Gastrocnemius medialis (tissue), 4 donors: ENCODE results near the gene IKZF2. TPM values are rescaled to one million over a fixed set of nuclear protein-coding genes. Genes with fewer than 3 reads are reported as not detected.

ENCODE experiments used
- ATAC-seq, 2 donors: fragments of 150-250 bp; one replicate each; pipeline ENCODE4 v1.9.1; 2016
- DNase-seq, 2 donors: peaks; one replicate each; pipeline ENCODE4 v3.0.0-alpha.2; 2019
- H3K27ac ChIP-seq, 4 donors: fragments of 200-600 bp; sonication (generic); 1 replicate in 1 of 4; 2 replicates in 3 of 4; pipeline ENCODE4 v1.5.1; 2016 to 2018; ENCODE audit warnings: mild to moderate bottlenecking in 2 of 4, moderate library complexity in 1 of 4
- H3K27me3 ChIP-seq, 3 donors: fragments of 200-600 bp; sonication (generic) in 2 of 3; 1 replicate in 1 of 3; 2 replicates in 2 of 3; pipeline versions ENCODE4 v1.5.1 to v1.6.0; 2016 to 2019; ENCODE audit warnings: mild to moderate bottlenecking in 1 of 3, moderate library complexity in 1 of 3
- H3K36me3 ChIP-seq, 2 donors: fragments of 200-600 bp; sonication (generic) in 1 of 2; one replicate each; pipeline ENCODE4 v1.5.1; 2017 to 2018
- H3K4me1 ChIP-seq, 2 donors: fragments of 200-600 bp; sonication (generic) in 1 of 2; one replicate each; pipeline ENCODE4 v1.5.1; 2016 to 2017; ENCODE audit warnings: mild to moderate bottlenecking in 2 of 2
- H3K4me3 ChIP-seq, 4 donors: fragments of 200-600 bp; sonication (generic) in 3 of 4; 1 replicate in 1 of 4; 2 replicates in 3 of 4; pipeline ENCODE4 v1.5.1; 2016 to 2019; ENCODE audit warnings: mild to moderate bottlenecking in 2 of 4
- H3K9me3 ChIP-seq, 3 donors: fragments of 200-600 bp; sonication (generic) in 2 of 3; 1 replicate in 1 of 3; 2 replicates in 2 of 3; pipeline ENCODE4 v1.5.1; 2016 to 2019
- POLR2A ChIP-seq, 2 donors: fragments of 450-650 bp; IDR thresholded peaks; one replicate each; pipeline ENCODE4 v1.6.1; 2017; ENCODE audit warnings: antibody characterized with exemption in 2 of 2, mild to moderate bottlenecking in 2 of 2, moderate library complexity in 2 of 2
- in situ Hi-C, 4 donors: fragments of 200-750 bp; cut with MboI; loops; one replicate each; pipeline versions ENCODE4 v1.15.0 to v1.8.0; 2017; ENCODE audit warnings: low sequenced_read_pairs in 4 of 4
- intact Hi-C: fragments of 100-400 bp; cut with DNase I; formaldehyde crosslinking; loops from one replicate; pipeline ENCODE4 v1.15.1; 2023; ENCODE audit warnings: low total_unique reads
- total RNA-seq, 4 donors: library from RNA; depleted of rRNA; stranded (reverse); fragments of >200 nt; gene quantifications; one replicate each; pipeline versions ENCODE4 v1.1.0 to v1.2.3, GENCODE V29; 2016
- TF ChIP-seq, protein P1 (sequence below), 5 experiments: fragments of 450-650 bp in 3 of 5; fragments of 200-600 bp in 2 of 5; sonication (generic) in 2 of 5; IDR thresholded peaks in 4 of 5; conservative IDR thresholded peaks in 1 of 5; 1 replicate in 4 of 5; 2 replicates in 1 of 5; pipeline ENCODE4 v1.5.1; 2016 to 2019; ENCODE audit warnings: antibody characterized with exemption in 5 of 5, mild to moderate bottlenecking in 3 of 5, moderate library complexity in 3 of 5

Gene IKZF2
- total RNA-seq, 4 donors from 2014 or later, result 4.9 to 15.5 (median 6.0) TPM

GRCh38 chr2:212968284-212969081 lies 182.9 kb downstream of the IKZF2 start:
- no peak for TF ChIP-seq POLR2A (IDR thresholded peaks at IDR 0.05)
- TF ChIP-seq, protein P1, sequence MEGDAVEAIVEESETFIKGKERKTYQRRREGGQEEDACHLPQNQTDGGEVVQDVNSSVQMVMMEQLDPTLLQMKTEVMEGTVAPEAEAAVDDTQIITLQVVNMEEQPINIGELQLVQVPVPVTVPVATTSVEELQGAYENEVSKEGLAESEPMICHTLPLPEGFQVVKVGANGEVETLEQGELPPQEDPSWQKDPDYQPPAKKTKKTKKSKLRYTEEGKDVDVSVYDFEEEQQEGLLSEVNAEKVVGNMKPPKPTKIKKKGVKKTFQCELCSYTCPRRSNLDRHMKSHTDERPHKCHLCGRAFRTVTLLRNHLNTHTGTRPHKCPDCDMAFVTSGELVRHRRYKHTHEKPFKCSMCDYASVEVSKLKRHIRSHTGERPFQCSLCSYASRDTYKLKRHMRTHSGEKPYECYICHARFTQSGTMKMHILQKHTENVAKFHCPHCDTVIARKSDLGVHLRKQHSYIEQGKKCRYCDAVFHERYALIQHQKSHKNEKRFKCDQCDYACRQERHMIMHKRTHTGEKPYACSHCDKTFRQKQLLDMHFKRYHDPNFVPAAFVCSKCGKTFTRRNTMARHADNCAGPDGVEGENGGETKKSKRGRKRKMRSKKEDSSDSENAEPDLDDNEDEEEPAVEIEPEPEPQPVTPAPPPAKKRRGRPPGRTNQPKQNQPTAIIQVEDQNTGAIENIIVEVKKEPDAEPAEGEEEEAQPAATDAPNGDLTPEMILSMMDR (IDR thresholded peaks at IDR 0.05 in 4 of 5, conservative IDR thresholded peaks at IDR 0.05 in 1 of 5), result no peak
- ATAC-seq (no peak), DNase-seq (no peak)
- in situ Hi-C loops (no loop called here), intact Hi-C loops (no loop called here)
- H3K4me3 ChIP-seq, result no peak overlapping the region
- no peaks in the 10 kb centered on the region for H3K36me3 ChIP-seq
- H3K27ac ChIP-seq, result no peak overlapping the region
- H3K4me1 ChIP-seq, result peaks cover 17 to 22% of the 10 kb centered on the region in 2 donors
- H3K27me3 ChIP-seq, result no peaks in the 10 kb centered on the region
- H3K9me3 ChIP-seq, result no peaks in the 10 kb centered on the region

- no peaks in the 10 kb centered on the region for H3K9me3 ChIP-seq
- no peak overlapping the region for H3K27ac ChIP-seq
- intact Hi-C loops, result no loop called here
- in situ Hi-C loops, result no loop called here
- no peak for TF ChIP-seq POLR2A (IDR thresholded peaks at IDR 0.05)
- TF ChIP-seq, protein P1 (IDR thresholded peaks at IDR 0.05 in 4 of 5, conservative IDR thresholded peaks at IDR 0.05 in 1 of 5), result no peak
- DNase-seq (no peak), ATAC-seq (no peak)
- H3K27me3 ChIP-seq, result no peaks in the 10 kb centered on the region
- H3K4me1 ChIP-seq, result peaks cover 5 to 7% of the 10 kb centered on the region in 2 donors
- no peaks in the 10 kb centered on the region for H3K36me3 ChIP-seq
- H3K4me3 ChIP-seq, result no peak overlapping the region
These were observed 184.5 kb downstream of the IKZF2 start for GRCh38 chr2:212966884-212967283.

DNA sequence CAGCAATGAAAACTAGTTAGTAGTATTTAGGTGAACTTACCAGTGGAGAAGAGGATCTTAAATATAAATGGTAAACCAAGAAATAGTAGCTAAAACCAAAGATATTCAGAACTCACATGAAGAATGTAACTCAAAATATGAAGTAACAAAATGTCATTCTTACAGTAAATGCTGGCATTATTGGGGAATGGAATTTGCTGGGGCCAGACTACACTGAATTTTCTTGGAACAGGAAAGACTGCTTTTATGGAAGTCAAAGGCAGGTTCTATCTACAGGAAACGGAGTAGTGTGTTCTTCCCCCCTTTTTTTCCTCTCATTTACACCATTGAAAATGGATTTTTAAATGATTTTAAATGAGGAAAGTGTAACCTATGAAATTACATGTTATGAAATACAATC lies 188.7 kb downstream of the IKZF2 start:
- Histone ChIP-seq H3K27me3 (no peaks in the 10 kb centered on the region), H3K4me1 (peaks cover 10 to 14% of the 10 kb centered on the region in 2 donors), H3K4me3 (no peak overlapping the region), H3K36me3 (no peaks in the 10 kb centered on the region), H3K27ac (no peak overlapping the region), H3K9me3 (no peaks in the 10 kb centered on the region)
- in situ Hi-C loops, result no loop called here
- intact Hi-C loops, result no loop called here
- ATAC-seq (no peak), DNase-seq (no peak)
- TF ChIP-seq, protein P1 (IDR thresholded peaks at IDR 0.05 in 4 of 5, conservative IDR thresholded peaks at IDR 0.05 in 1 of 5), result no peak
- TF ChIP-seq POLR2A (IDR thresholded peaks at IDR 0.05), result no peak

DNA sequence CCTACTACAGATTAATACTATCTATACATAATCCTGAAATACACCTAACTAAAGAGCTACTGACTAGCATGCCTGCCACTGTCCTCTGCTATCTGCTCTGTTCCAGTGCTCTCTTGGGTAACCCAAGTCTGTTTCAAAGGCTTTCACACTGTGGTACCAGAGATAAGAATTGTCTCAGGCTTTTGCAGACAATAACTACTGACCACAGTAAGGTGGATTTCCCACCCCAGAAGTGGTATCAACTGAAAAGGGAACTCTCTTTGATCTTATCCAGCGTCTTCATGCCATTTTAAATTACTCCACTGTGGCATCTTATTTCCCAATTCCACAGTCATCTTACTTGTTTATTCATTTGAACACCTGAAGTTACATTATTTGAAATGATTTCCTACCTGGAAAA lies 190.2 kb downstream of the IKZF2 start:
- Histone ChIP-seq H3K36me3 (no peaks in the 10 kb centered on the region), H3K4me1 (peaks cover 25 to 27% of the 10 kb centered on the region in 2 donors), H3K27me3 (no peaks in the 10 kb centered on the region), H3K9me3 (no peaks in the 10 kb centered on the region), H3K27ac (no peak overlapping the region), H3K4me3 (no peak overlapping the region)
- DNase-seq, result no peak
- ATAC-seq, result no peak
- intact Hi-C loops, result no loop called here
- TF ChIP-seq, protein P1 (IDR thresholded peaks at IDR 0.05 in 4 of 5, conservative IDR thresholded peaks at IDR 0.05 in 1 of 5), result no peak
- TF ChIP-seq POLR2A (IDR thresholded peaks at IDR 0.05), result no peak
- in situ Hi-C loops, result no loop called here
